Caco-2 (cell line): ENCODE data around the gene TRAK1. TPM values are rescaled to one million over a fixed set of nuclear protein-coding genes. Genes with fewer than 3 reads are reported as not detected.

ENCODE experiments used
- BruUV-seq: library from RNA; stranded (reverse); fragments of 400-500 nt; replicated peaks from 2 replicates; lab custom pipeline; 2021; lab: Mats Ljungman, UMichigan
- CTCF ChIA-PET: fragments of 300-600 bp; sonication (Branson Sonifier 250); formaldehyde crosslinking; loops from one replicate; lab custom pipeline; 2022; ENCODE audit warnings: antibody characterized with exemption; lab: Charles Lee
- POLR2A ChIA-PET: fragments of 300-600 bp; sonication (Branson Sonifier 250); formaldehyde crosslinking; loops from one replicate; lab custom pipeline; 2022; ENCODE audit warnings: antibody characterized with exemption; lab: Charles Lee
- DNase-seq, 2 experiments: peaks; one replicate each; pipeline versions ENCODE4 v3.0.0 to v3.0.0-alpha.2; 2020 to 2022
- H3K27me3 ChIP-seq: replicated peaks from 2 replicates; pipeline ENCODE4 v1.6.0; 2011; ENCODE audit warnings: low read length; ENCODE audit not compliant: control insufficient read depth, insufficient read depth
- H3K36me3 ChIP-seq: 2 replicates; pipeline ENCODE4 v1.5.1; 2011; ENCODE audit warnings: low read length; ENCODE audit not compliant: control insufficient read depth, insufficient read depth
- H3K4me1 ChIP-seq: fragments of 250-450 bp; sonication (Bioruptor Pico); 2 replicates; pipeline ENCODE4 v1.5.1; 2020; ENCODE audit warnings: mild to moderate bottlenecking
- H3K4me3 ChIP-seq: 2 replicates; pipeline ENCODE4 v1.5.1; 2011; ENCODE audit warnings: low read depth, mild to moderate bottlenecking, control low read depth, low read length
- H3K9me3 ChIP-seq: fragments of 250-450 bp; sonication (Bioruptor Pico); 2 replicates; pipeline ENCODE4 v1.5.1; 2020; ENCODE audit warnings: mild to moderate bottlenecking, moderate library complexity
- H3K27ac Mint-ChIP-seq: one replicate; pipeline ENCODE4 v1.8.0; 2022; ENCODE audit warnings: mixed read lengths; ENCODE audit not compliant: unreplicated experiment
- H3K27me3 Mint-ChIP-seq: one replicate; pipeline ENCODE4 v1.8.0; 2022; ENCODE audit warnings: mixed read lengths; ENCODE audit not compliant: insufficient read depth, unreplicated experiment
- H3K36me3 Mint-ChIP-seq: one replicate; pipeline ENCODE4 v1.8.0; 2022; ENCODE audit warnings: mild to moderate bottlenecking, mixed read lengths; ENCODE audit not compliant: insufficient read depth, unreplicated experiment
- H3K4me1 Mint-ChIP-seq: one replicate; pipeline ENCODE4 v1.8.0; 2022; ENCODE audit warnings: low read depth, mixed read lengths; ENCODE audit not compliant: unreplicated experiment
- H3K4me3 Mint-ChIP-seq: one replicate; pipeline ENCODE4 v1.8.0; 2022; ENCODE audit warnings: mild to moderate bottlenecking, moderate library complexity, mixed read lengths; ENCODE audit not compliant: unreplicated experiment
- H3K9me3 Mint-ChIP-seq: one replicate; pipeline ENCODE4 v1.8.0; 2022; ENCODE audit warnings: mixed read lengths; ENCODE audit not compliant: unreplicated experiment
- intact Hi-C: fragments of 100-400 bp; cut with micrococcal nuclease; formaldehyde crosslinking; loops from one replicate; pipeline ENCODE4 v1.10.0; 2022; ENCODE audit not compliant: unreplicated experiment
- total RNA-seq: library from RNA; stranded (reverse); gene quantifications from 2 replicates; pipeline ENCODE4 v1.2.3, GENCODE V29; 2022
- TF ChIP-seq, protein P1 (sequence below), 2 experiments: fragments of 200-600 bp in 1 of 2; IDR thresholded peaks; 1 replicate in 1 of 2; 2 replicates in 1 of 2; pipeline versions ENCODE4 v1.5.1 to v1.8.0; 2011 to 2022; ENCODE audit warnings: antibody characterized with exemption in 1 of 2, control low read depth in 1 of 2, inconsistent platforms in 1 of 2, low read depth in 1 of 2, low read length in 1 of 2, mild to moderate bottlenecking in 1 of 2, moderate library complexity in 1 of 2; ENCODE audit not compliant: insufficient read depth in 1 of 2, severe bottlenecking in 1 of 2, unreplicated experiment in 1 of 2

The TRAK1 gene
- total RNA-seq, 1 experiment from 2014 or later: 33.3 TPM

DNA sequence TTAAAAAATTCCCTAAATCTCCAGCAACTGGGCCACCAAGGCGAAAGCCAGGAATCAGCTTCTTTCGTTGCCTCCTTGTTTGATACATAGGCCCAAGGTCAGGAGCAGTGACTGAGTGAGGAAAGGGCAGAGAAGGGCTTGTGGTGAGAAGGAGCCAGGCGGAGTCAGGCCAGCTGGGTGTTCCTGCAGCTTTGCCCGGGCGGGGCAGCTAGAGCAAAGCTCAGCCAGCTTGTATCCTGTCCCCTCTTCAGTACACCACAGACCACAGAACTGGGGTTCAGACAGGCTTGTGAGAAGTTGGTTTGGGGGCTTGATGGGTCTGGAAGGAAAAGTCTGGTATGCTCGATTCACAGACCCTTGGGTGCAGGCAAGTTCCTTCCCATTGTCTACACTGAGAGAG lies 122.3 kb downstream of the TRAK1 start:
- Mint-ChIP-seq H3K4me3 (no peak overlapping the region), H3K27me3 (no peaks in the 10 kb centered on the region), H3K4me1 (no peaks in the 10 kb centered on the region), H3K9me3 (peaks cover 7% of the 10 kb centered on the region), H3K36me3 (peaks cover 33% of the 10 kb centered on the region), H3K27ac (no peak overlapping the region)
- H3K4me3 ChIP-seq: no peak overlapping the region
- no peaks in the 10 kb centered on the region for H3K9me3 ChIP-seq
- peaks cover 10% of the 10 kb centered on the region for H3K4me1 ChIP-seq
- ChIA-PET CTCF (no interaction called here), POLR2A (no interaction called here)
- H3K36me3 ChIP-seq: peaks cover 1% of the 10 kb centered on the region
- no TSS peak for BruUV-seq
- intact Hi-C loops: no loop called here
- no peak for DNase-seq
- TF ChIP-seq, protein P1, sequence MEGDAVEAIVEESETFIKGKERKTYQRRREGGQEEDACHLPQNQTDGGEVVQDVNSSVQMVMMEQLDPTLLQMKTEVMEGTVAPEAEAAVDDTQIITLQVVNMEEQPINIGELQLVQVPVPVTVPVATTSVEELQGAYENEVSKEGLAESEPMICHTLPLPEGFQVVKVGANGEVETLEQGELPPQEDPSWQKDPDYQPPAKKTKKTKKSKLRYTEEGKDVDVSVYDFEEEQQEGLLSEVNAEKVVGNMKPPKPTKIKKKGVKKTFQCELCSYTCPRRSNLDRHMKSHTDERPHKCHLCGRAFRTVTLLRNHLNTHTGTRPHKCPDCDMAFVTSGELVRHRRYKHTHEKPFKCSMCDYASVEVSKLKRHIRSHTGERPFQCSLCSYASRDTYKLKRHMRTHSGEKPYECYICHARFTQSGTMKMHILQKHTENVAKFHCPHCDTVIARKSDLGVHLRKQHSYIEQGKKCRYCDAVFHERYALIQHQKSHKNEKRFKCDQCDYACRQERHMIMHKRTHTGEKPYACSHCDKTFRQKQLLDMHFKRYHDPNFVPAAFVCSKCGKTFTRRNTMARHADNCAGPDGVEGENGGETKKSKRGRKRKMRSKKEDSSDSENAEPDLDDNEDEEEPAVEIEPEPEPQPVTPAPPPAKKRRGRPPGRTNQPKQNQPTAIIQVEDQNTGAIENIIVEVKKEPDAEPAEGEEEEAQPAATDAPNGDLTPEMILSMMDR (IDR thresholded peaks at IDR 0.05; ENCODE audit: insufficient read depth in 1 of 2, low read depth in 1 of 2, low read length in 1 of 2, severe bottlenecking in 1 of 2, unreplicated experiment in 1 of 2): no peak
- no peaks in the 10 kb centered on the region for H3K27me3 ChIP-seq

DNA sequence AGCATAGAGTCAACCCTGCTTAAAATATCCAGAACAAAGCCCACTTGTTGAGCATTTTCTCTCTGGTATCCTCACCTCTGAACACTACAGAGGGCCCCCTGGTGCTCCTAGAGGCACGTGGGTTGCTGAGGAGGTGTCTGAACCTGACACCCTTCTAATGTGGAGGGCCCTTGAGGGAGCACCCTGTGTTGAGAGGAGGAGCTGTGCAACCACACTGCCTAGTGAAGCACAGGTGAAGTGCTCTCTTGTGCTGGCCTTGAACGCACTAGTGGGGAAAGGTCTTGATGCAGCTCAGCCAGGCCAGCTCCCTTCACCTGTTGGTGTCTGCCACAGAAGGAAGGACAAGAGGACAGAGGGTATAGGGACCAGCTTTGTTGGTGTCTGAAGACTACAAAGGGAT lies 122.9 kb downstream of the TRAK1 start:
- Mint-ChIP-seq H3K27me3 (no peaks in the 10 kb centered on the region), H3K36me3 (peaks cover 29% of the 10 kb centered on the region), H3K27ac (no peak overlapping the region), H3K9me3 (peaks cover 7% of the 10 kb centered on the region), H3K4me3 (no peak overlapping the region), H3K4me1 (no peaks in the 10 kb centered on the region)
- Histone ChIP-seq H3K27me3 (no peaks in the 10 kb centered on the region), H3K36me3 (peaks cover 1% of the 10 kb centered on the region), H3K4me1 (peaks cover 10% of the 10 kb centered on the region), H3K4me3 (no peak overlapping the region), H3K9me3 (no peaks in the 10 kb centered on the region)
- no peak for DNase-seq
- intact Hi-C loops: no loop called here
- TF ChIP-seq, protein P1 (IDR thresholded peaks at IDR 0.05; ENCODE audit: insufficient read depth in 1 of 2, low read depth in 1 of 2, low read length in 1 of 2, severe bottlenecking in 1 of 2, unreplicated experiment in 1 of 2): no peak
- CTCF ChIA-PET: no interaction called here
- BruUV-seq: no TSS peak
- POLR2A ChIA-PET: no interaction called here

DNA sequence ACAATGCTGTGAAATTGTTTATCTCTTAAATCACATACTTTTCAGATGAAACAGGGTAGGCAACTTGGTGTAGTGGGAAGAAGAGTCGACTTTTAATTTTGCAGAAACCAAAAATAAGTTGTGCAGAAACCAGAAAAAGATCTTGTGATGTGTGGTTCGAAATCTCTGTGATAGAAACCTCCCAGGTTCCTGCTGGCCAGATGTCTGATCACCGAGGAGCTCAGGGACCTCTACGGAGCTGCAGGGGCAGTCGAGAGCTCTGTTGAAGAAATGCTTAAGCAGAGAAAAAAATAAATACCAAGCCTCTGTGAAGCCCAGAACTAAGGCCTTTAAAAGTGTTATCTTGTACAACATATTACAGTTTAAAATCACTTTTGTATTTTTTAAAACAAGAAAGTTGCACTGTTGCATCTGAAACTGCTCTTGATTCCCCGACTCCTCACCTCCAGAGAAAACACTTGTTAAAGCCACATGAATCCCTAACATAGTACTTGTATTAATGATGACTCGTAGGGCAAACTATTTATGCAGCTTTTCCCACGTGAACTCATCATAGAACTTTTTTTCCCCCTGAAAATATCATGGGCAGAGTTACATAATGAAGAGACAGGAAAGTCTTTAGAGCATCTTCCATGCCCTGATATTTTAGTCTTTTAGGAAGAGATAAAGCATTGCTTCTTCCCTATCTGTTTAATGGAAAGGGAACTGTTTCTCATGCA lies 123.6 kb downstream of the TRAK1 start:
- ChIA-PET CTCF (interaction anchor here (1.0 kb wide), 1 partner anchor 97 kb away, joined by 3 read pairs; no protein-coding TSS in a partner anchor), POLR2A (no interaction called here)
- intact Hi-C loops: no loop called here
- Histone ChIP-seq H3K27me3 (no peaks in the 10 kb centered on the region), H3K9me3 (no peaks in the 10 kb centered on the region), H3K4me1 (peaks cover 10% of the 10 kb centered on the region), H3K36me3 (peaks cover 1% of the 10 kb centered on the region), H3K4me3 (no peak overlapping the region)
- H3K4me3 Mint-ChIP-seq: no peak overlapping the region
- BruUV-seq: no TSS peak
- H3K27ac Mint-ChIP-seq: no peak overlapping the region
- H3K9me3 Mint-ChIP-seq: peaks cover under 1% of the 10 kb centered on the region
- no peaks in the 10 kb centered on the region for H3K27me3 Mint-ChIP-seq
- peaks cover 22% of the 10 kb centered on the region for H3K36me3 Mint-ChIP-seq
- DNase-seq: no peak
- H3K4me1 Mint-ChIP-seq: no peaks in the 10 kb centered on the region
- TF ChIP-seq, protein P1 (IDR thresholded peaks at IDR 0.05; ENCODE audit: insufficient read depth in 1 of 2, low read depth in 1 of 2, low read length in 1 of 2, severe bottlenecking in 1 of 2, unreplicated experiment in 1 of 2): no peak
